ENCODE data around the gene TRMU.
"Not testable (repeated sequence)": the region's sequence is repeated elsewhere in the genome, so short reads cannot be mapped to it uniquely, and the experiment has no call there.

Gene TRMU

GRCh38 chr22:46295277-46295971, 40.1 kb upstream of the TRMU start:
- H3K4me3 Mint-ChIP-seq: peak overlapping the region; percentile 92
- H3K27ac Mint-ChIP-seq: peak overlapping the region; percentile 72
- peaks cover 44% of the 10 kb centered on the region for H3K4me1 Mint-ChIP-seq (ENCODE audit: low read depth)
- H3K36me3 Mint-ChIP-seq (ENCODE audit: low read depth): peaks cover 27% of the 10 kb centered on the region
- no peaks in the 10 kb centered on the region for H3K9me3 Mint-ChIP-seq
- H3K27me3 Mint-ChIP-seq: no peaks in the 10 kb centered on the region

DNA sequence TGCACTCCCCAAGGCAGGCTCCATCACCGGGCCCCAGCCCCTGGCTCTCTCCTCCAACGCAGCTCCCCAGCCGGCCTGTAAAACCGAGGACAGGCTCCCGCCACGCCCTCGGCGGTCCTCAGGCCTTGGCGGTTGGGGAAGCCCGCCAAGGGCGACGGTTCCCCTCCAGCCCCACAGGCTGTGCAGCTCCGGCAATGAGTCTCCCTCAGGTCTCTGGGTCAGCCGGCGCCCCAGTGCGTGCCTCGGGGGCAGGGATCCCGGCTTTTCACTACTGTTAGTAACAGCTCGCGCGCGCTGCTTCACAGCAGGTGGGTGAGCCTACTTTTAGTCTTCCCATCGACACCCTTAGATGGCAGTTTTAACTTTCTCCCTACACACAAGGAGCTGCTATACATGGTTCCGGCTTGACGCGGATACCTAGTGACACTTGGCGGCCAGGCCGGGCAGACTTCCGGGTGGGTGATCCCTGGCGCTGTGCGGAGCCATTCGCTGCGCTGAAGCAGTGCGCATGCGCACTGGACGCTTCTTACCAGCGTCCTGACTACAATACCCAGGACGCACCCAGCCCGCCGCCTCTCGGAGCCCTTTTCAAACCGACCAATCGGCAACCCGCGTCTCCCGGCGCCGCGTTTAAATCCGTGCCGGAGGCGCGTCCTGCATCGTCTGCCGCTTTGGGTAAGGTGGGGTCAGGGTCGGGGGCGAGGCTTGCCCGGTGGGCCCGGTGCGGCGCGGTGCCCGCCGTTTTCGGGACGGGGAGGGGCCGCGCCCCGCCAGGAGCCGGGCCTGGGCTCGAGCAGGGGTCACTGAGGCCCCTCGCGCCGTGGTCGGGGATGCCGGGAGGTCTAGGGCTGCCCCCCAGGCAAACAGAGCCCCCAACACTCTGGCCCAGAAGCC, 39.0 kb upstream of the TRMU start, which contains the start of gene GTSE1:
Gene GTSE1 (plus strand): TSS at position 614 of the 894 bp plus-strand sequence. CDS start 531 bp downstream, outside the sequence.
- H3K27ac Mint-ChIP-seq: peak within 1 kb of the TSS; percentile 95
- peaks cover 44% of the 10 kb centered on the region for H3K4me1 Mint-ChIP-seq (ENCODE audit: low read depth)
- no peaks in the 10 kb centered on the region for H3K27me3 Mint-ChIP-seq
- peak within 1 kb of the TSS; percentile 92 for H3K4me3 Mint-ChIP-seq
- H3K36me3 Mint-ChIP-seq (ENCODE audit: low read depth): peaks cover 35% of the 10 kb centered on the region
- H3K9me3 Mint-ChIP-seq: no peaks in the 10 kb centered on the region

DNA sequence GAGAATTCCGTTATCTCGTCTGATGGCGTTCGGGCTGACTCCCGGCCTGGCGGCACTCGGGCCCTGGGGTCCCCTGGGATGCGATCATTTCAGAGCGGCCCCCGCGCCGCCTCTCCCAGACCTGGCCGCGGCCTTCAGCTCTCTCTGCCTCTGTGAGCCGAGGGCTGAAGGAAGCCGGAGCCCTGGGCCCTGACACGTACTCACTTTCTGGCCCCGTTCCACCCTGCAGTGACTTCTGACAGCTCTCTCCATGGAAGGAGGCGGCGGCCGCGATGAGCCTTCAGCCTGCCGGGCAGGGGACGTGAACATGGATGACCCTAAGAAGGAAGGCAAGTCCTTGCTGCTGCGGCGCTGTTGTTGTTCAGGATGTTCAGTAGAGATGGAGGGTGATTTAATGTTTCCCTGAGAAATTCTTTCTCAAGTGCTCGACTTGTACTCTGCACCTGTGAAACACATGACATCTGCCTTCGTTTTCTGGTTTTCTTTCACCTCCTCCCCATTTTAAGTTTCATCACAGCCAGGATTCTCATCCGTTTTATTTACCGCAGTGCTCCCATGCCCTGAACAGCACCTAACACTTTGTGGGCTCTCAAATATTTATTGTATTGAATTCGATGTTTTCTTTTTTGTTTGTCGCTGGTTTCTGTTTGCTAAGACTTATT, 38.2 kb upstream of the TRMU start:
- Mint-ChIP-seq H3K27me3 (no peaks in the 10 kb centered on the region), H3K27ac (peak overlapping the region; percentile 63), H3K4me3 (peak overlapping the region; percentile 92), H3K9me3 (no peaks in the 10 kb centered on the region), H3K36me3 (ENCODE audit: low read depth) (peaks cover 37% of the 10 kb centered on the region), H3K4me1 (ENCODE audit: low read depth) (peaks cover 44% of the 10 kb centered on the region)

GRCh38 chr22:46299101-46299500, 36.4 kb upstream of the TRMU start:
- H3K4me1 Mint-ChIP-seq (ENCODE audit: low read depth): peaks cover 34% of the 10 kb centered on the region
- no peaks in the 10 kb centered on the region for H3K27me3 Mint-ChIP-seq
- no peaks in the 10 kb centered on the region for H3K9me3 Mint-ChIP-seq
- H3K4me3 Mint-ChIP-seq: peak overlapping the region; percentile 59
- no peak overlapping the region for H3K27ac Mint-ChIP-seq
- peaks cover 41% of the 10 kb centered on the region for H3K36me3 Mint-ChIP-seq (ENCODE audit: low read depth)

DNA sequence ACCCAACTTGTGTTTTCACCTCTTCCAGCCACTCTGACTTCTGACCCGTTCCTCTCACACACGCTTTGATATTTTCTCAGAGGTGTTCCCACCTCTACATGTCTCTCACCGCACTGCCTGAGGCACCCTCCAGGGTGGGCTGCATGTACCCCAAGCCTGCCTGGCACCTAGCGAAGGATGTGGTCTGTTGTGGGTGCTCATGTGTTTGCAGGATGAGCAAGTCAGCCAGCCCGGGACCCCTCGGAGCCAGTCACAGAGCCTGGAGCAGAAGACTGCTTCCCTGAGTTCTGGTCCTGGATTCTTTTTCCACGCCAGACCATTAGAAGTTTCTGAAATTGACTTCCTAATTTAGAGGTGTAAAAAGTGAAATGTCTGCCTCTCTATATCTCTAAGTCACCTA, 35.0 kb upstream of the TRMU start:
- peaks cover 26% of the 10 kb centered on the region for H3K4me1 Mint-ChIP-seq (ENCODE audit: low read depth)
- H3K4me3 Mint-ChIP-seq: no peak overlapping the region
- no peaks in the 10 kb centered on the region for H3K27me3 Mint-ChIP-seq
- H3K9me3 Mint-ChIP-seq: no peaks in the 10 kb centered on the region
- H3K27ac Mint-ChIP-seq: no peak overlapping the region
- peaks cover 41% of the 10 kb centered on the region for H3K36me3 Mint-ChIP-seq (ENCODE audit: low read depth)

GRCh38 chr22:46303347-46303965, 32.1 kb upstream of the TRMU start:
- H3K4me1 Mint-ChIP-seq (ENCODE audit: low read depth): peaks cover 7% of the 10 kb centered on the region
- H3K36me3 Mint-ChIP-seq (ENCODE audit: low read depth): peaks cover 40% of the 10 kb centered on the region
- H3K27ac Mint-ChIP-seq: no peak overlapping the region
- no peaks in the 10 kb centered on the region for H3K9me3 Mint-ChIP-seq
- no peak overlapping the region for H3K4me3 Mint-ChIP-seq
- H3K27me3 Mint-ChIP-seq: no peaks in the 10 kb centered on the region

DNA sequence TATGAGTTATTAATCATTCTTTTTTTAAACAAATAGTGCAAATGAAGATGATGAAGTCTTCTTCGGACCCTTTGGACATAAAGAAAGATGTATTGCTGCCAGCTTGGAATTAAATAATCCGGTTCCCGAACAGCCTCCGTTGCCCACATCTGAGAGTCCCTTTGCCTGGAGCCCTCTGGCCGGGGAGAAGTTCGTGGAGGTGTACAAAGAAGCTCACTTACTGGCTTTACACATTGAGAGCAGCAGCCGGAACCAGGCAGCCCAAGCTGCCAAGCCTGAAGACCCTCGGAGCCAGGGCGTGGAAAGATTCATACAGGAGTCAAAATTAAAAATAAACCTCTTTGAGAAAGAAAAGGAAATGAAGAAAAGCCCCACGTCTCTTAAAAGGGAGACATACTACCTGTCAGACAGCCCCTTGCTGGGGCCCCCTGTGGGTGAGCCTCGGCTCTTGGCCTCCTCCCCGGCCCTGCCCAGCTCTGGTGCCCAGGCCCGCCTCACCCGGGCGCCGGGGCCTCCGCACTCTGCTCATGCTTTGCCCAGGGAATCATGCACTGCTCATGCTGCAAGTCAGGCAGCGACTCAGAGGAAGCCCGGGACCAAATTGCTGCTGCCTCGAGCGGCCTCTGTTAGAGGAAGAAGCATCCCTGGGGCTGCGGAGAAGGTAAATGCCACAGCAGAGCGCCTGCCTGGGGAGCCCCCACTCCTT, 27.1 kb upstream of the TRMU start:
- H3K4me1 Mint-ChIP-seq (ENCODE audit: low read depth): no peaks in the 10 kb centered on the region
- H3K27me3 Mint-ChIP-seq: no peaks in the 10 kb centered on the region
- H3K36me3 Mint-ChIP-seq (ENCODE audit: low read depth): peaks cover 24% of the 10 kb centered on the region
- H3K9me3 Mint-ChIP-seq: no peaks in the 10 kb centered on the region
- no peak overlapping the region for H3K4me3 Mint-ChIP-seq
- no peak overlapping the region for H3K27ac Mint-ChIP-seq

- Mint-ChIP-seq H3K27ac (no peak overlapping the region), H3K36me3 (ENCODE audit: low read depth) (peaks cover 24% of the 10 kb centered on the region), H3K4me1 (ENCODE audit: low read depth) (no peaks in the 10 kb centered on the region), H3K4me3 (no peak overlapping the region), H3K27me3 (no peaks in the 10 kb centered on the region), H3K9me3 (no peaks in the 10 kb centered on the region)
Measured at GRCh38 chr22:46309526-46310085, 25.9 kb upstream of the TRMU start.

GRCh38 chr22:46312056-46312455, 23.5 kb upstream of the TRMU start:
- no peaks in the 10 kb centered on the region for H3K4me1 Mint-ChIP-seq (ENCODE audit: low read depth)
- H3K27ac Mint-ChIP-seq: no peak overlapping the region
- no peak overlapping the region for H3K4me3 Mint-ChIP-seq
- H3K36me3 Mint-ChIP-seq (ENCODE audit: low read depth): peaks cover 31% of the 10 kb centered on the region
- no peaks in the 10 kb centered on the region for H3K27me3 Mint-ChIP-seq
- H3K9me3 Mint-ChIP-seq: no peaks in the 10 kb centered on the region

- not testable (repeated sequence) for H3K4me3 Mint-ChIP-seq; H3K27me3 Mint-ChIP-seq; H3K27ac Mint-ChIP-seq; H3K4me1 Mint-ChIP-seq (ENCODE audit: low read depth); H3K9me3 Mint-ChIP-seq
- H3K36me3 Mint-ChIP-seq (ENCODE audit: low read depth): peaks cover 39% of the 10 kb centered on the region
Measured at GRCh38 chr22:46312848-46313247, 22.7 kb upstream of the TRMU start.

DNA sequence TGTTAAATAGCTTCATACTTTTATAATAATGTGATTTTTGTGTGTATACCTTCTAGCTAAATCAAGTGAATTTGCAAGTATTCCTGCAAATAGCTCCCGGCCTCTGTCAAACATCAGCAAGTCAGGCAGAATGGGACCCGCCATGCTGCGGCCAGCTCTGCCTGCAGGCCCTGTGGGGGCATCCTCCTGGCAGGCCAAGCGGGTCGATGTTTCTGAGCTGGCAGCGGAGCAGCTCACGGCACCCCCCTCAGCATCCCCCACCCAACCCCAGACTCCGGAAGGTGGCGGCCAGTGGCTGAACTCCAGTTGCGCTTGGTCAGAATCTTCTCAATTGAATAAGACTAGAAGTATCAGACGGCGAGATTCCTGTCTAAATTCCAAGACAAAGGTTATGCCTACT, 19.5 kb upstream of the TRMU start:
- Mint-ChIP-seq H3K4me3 (no peak overlapping the region), H3K27me3 (no peaks in the 10 kb centered on the region), H3K36me3 (ENCODE audit: low read depth) (peaks cover 41% of the 10 kb centered on the region), H3K27ac (no peak overlapping the region), H3K9me3 (no peaks in the 10 kb centered on the region), H3K4me1 (ENCODE audit: low read depth) (no peaks in the 10 kb centered on the region)

- Mint-ChIP-seq H3K27ac (no peak overlapping the region), H3K4me3 (no peak overlapping the region), H3K27me3 (no peaks in the 10 kb centered on the region), H3K9me3 (no peaks in the 10 kb centered on the region), H3K36me3 (ENCODE audit: low read depth) (peaks cover 40% of the 10 kb centered on the region), H3K4me1 (ENCODE audit: low read depth) (no peaks in the 10 kb centered on the region)
Measured at GRCh38 chr22:46317646-46318045, 17.9 kb upstream of the TRMU start.

DNA sequence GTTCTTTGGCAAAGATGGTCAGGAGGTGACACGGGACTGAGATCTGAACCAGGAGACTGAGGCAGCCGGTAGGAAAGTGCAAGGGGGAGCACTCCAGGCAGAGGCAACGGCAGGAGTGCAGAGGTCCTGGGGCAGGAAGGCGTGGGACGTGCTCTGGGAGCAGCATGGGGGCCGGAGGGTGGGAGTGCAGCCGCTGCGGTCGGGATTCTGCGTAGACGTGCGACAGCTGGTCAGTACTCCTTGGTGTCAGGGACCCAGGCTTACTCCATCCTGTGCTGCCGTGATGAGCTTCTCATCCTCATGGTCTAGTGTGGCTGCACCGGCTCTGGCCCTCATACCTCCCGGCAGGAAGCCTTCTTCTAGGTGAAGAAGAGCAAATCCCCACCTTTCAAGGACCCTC, 16.9 kb upstream of the TRMU start:
- Mint-ChIP-seq H3K27ac (no peak overlapping the region), H3K4me1 (ENCODE audit: low read depth) (no peaks in the 10 kb centered on the region), H3K4me3 (no peak overlapping the region), H3K36me3 (ENCODE audit: low read depth) (peaks cover 47% of the 10 kb centered on the region), H3K9me3 (no peaks in the 10 kb centered on the region), H3K27me3 (no peaks in the 10 kb centered on the region)

DNA sequence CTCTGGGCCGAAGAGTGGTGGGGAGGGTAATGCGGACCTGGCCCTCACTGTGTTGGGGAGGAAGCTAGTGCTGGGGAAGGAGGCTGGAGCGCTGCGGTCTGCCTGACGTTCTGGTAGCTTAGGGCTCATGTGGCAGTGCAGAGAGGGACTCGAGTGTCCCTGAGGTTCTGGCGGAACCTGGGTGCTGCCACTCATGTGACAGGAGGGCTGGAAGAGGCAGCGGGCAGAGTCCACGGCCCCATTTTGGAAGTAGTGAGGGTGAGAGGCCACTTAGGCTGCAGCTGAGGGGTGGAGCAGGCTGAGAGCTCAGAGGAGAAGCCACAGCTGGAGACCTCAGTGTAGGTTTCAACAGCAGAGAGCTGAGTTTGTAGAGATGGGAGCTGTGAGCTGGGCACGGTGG, 16.2 kb upstream of the TRMU start:
- H3K4me1 Mint-ChIP-seq (ENCODE audit: low read depth): no peaks in the 10 kb centered on the region
- peaks cover 51% of the 10 kb centered on the region for H3K36me3 Mint-ChIP-seq (ENCODE audit: low read depth)
- no peak overlapping the region for H3K27ac Mint-ChIP-seq
- no peaks in the 10 kb centered on the region for H3K27me3 Mint-ChIP-seq
- no peak overlapping the region for H3K4me3 Mint-ChIP-seq
- H3K9me3 Mint-ChIP-seq: no peaks in the 10 kb centered on the region

Measured in stimulated activated naive CD8-positive, alpha-beta T cell treated with anti-CD3 and anti-CD28 coated beads, Interleukin-15, Interleukin-2, amounts not matched to agents 100 ng/mL and 50 ng/mL, for 24 hours (primary cell).